ENCODE data around the gene BRMS1L.

GRCh38 chr14:35865611-35866324 is 39.6 kb downstream of the BRMS1L start:
- TF ChIP-seq, protein P1, sequence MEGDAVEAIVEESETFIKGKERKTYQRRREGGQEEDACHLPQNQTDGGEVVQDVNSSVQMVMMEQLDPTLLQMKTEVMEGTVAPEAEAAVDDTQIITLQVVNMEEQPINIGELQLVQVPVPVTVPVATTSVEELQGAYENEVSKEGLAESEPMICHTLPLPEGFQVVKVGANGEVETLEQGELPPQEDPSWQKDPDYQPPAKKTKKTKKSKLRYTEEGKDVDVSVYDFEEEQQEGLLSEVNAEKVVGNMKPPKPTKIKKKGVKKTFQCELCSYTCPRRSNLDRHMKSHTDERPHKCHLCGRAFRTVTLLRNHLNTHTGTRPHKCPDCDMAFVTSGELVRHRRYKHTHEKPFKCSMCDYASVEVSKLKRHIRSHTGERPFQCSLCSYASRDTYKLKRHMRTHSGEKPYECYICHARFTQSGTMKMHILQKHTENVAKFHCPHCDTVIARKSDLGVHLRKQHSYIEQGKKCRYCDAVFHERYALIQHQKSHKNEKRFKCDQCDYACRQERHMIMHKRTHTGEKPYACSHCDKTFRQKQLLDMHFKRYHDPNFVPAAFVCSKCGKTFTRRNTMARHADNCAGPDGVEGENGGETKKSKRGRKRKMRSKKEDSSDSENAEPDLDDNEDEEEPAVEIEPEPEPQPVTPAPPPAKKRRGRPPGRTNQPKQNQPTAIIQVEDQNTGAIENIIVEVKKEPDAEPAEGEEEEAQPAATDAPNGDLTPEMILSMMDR (IDR thresholded peaks at IDR 0.05): no peak
- TF ChIP-seq POLR2A (IDR thresholded peaks at IDR 0.05) (no peak), EP300 (IDR thresholded peaks at IDR 0.05) (no peak)
